Spinal cord (tissue), 10 donors: Measurements from ENCODE around the gene NPFF. TPM values are rescaled to one million over a fixed set of nuclear protein-coding genes. Genes with fewer than 3 reads are reported as not detected.
"Not testable (repeated sequence)": the region's sequence is repeated elsewhere in the genome, so short reads cannot be mapped to it uniquely, and the experiment has no call there.

Experiments used
- DNase-seq, 6 donors: peaks; one replicate each; pipeline versions ENCODE4 v3.0.0 to v3.0.0-alpha.2; 2013 to 2015; ENCODE audit warnings: low spot score in 6 of 6, low read depth in 4 of 6
- H3K27ac ChIP-seq: one replicate; pipeline ENCODE4 v1.5.1; 2013; ENCODE audit warnings: low read depth, low read length, control low read depth
- H3K27me3 ChIP-seq: one replicate; pipeline ENCODE4 v1.6.1; 2013; ENCODE audit warnings: low read length; ENCODE audit not compliant: control insufficient read depth, insufficient read depth
- H3K36me3 ChIP-seq: one replicate; pipeline ENCODE4 v1.6.1; 2013; ENCODE audit warnings: low read length; ENCODE audit not compliant: control insufficient read depth, insufficient read depth
- H3K4me1 ChIP-seq: one replicate; pipeline ENCODE4 v1.6.1; 2013; ENCODE audit warnings: low read length; ENCODE audit not compliant: control insufficient read depth, insufficient read depth
- H3K4me3 ChIP-seq: one replicate; pipeline ENCODE4 v1.5.1; 2013; ENCODE audit warnings: low read depth, low read length, control low read depth
- H3K9me3 ChIP-seq: one replicate; pipeline ENCODE4 v1.6.1; 2013; ENCODE audit warnings: low read length; ENCODE audit not compliant: control insufficient read depth, insufficient read depth
- WGBS: methylation state at CpG from one replicate; pipeline ENCODE4 v1.1.5; 2013; ENCODE audit warnings: missing lambda C conversion rate; ENCODE audit not compliant: insufficient coverage; 5-methylcytosine and 5-hydroxymethylcytosine counted together
- long read RNA-seq, 4 donors: transcript quantifications; one replicate each; lab custom pipeline, GENCODE V29; 2026
- polyA plus RNA-seq, 2 donors: library from polyadenylated mRNA; unstranded; fragments of 120-200 nt; gene quantifications; one replicate each; pipeline ENCODE4 v1.2.1, GENCODE V29; 2013; ENCODE audit not compliant: insufficient read length in 2 of 2
- total RNA-seq, 2 donors: library from RNA; depleted of rRNA in 1 of 2; stranded (reverse); fragments of 120-200 nt in 1 of 2; fragments of >200 nt in 1 of 2; gene quantifications; one replicate each; pipeline versions ENCODE4 v1.2.3 to v1.2.4, GENCODE V29; 2013 to 2014
- donor health status: healthy.

Gene NPFF, protein sequence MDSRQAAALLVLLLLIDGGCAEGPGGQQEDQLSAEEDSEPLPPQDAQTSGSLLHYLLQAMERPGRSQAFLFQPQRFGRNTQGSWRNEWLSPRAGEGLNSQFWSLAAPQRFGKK
- total RNA-seq (1 to 10 TPM; 2.2 to 3.0 TPM), polyA plus RNA-seq (1 to 10 TPM; 5.9 to 7.7 TPM)
- long read RNA-seq, donor 1, partial matches to known transcripts: 0 of 2 reads
- long read RNA-seq, donor 1, other reads (novel, unspliced or antisense): 0 of 2 reads
- long read RNA-seq, donor 2, partial matches to known transcripts: 0 of 1 reads
- long read RNA-seq, donor 2, other reads (novel, unspliced or antisense): 0 of 1 reads
- long read RNA-seq, donor 3, partial matches to known transcripts: 0 of 1 reads
- long read RNA-seq, donor 3, other reads (novel, unspliced or antisense): 0 of 1 reads
- long read RNA-seq, donor 4: 0 reads

DNA sequence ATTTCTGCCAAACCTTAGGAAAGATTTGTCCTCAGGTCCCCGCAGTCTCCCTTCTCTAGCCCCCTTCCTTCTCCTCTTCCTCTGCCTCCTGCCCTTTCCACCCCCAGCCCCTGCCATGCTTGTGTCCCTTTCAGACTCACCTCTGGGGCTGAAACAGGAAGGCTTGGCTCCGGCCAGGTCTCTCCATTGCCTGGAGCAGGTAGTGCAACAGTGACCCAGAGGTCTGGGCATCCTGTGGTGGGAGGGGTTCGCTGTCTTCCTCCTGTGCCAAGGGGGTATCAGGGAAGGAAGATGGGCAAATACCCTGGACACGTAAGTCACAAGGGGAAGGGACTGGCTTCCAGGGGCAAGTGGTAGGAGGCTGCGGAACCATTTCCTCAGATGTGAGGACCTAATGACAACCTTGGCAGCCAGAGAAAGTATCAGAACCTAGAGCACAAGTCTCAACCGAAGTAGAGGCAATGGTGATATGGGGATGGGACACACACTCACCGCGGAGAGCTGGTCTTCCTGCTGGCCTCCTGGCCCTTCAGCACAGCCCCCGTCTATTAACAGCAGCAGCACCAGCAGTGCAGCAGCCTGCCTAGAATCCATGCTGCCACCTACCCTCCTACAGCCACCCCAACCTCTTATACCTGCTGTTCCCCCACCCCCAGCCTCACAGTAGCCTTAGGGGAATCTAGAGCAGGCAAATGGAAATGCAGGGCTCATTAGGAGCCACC is at the start of gene NPFF:
Gene NPFF (minus strand): TSS at position 604 of the 722 bp plus-strand sequence. CDS start 10 bp downstream, at position 594.
- no peak within 1 kb of the TSS for H3K4me3 ChIP-seq
- H3K27ac ChIP-seq: no peak within 1 kb of the TSS
- H3K4me1 ChIP-seq: peaks cover 22% of the 10 kb centered on the region
- peak in 1 of 6 donors; percentile 1 for DNase-seq
- peaks cover 61% of the 10 kb centered on the region for H3K36me3 ChIP-seq
- 87% methylated on average over 8 of the region's 9 CpGs for WGBS
- no peaks in the 10 kb centered on the region for H3K9me3 ChIP-seq
- no peaks in the 10 kb centered on the region for H3K27me3 ChIP-seq

- Histone ChIP-seq H3K4me1 (peaks cover 19% of the 10 kb centered on the region), H3K36me3 (peaks cover 14% of the 10 kb centered on the region), H3K4me3 (no peak overlapping the region), H3K27ac (peak overlapping the region; percentile 42), H3K27me3 (no peaks in the 10 kb centered on the region), H3K9me3 (no peaks in the 10 kb centered on the region)
- 45% methylated on average over 5 of the region's 14 CpGs for WGBS
- peak in 2 of 6 donors; percentile 72 to 75 for DNase-seq
Observed at GRCh38 chr12:53552361-53553327, 45.4 kb upstream of the NPFF start.

DNA sequence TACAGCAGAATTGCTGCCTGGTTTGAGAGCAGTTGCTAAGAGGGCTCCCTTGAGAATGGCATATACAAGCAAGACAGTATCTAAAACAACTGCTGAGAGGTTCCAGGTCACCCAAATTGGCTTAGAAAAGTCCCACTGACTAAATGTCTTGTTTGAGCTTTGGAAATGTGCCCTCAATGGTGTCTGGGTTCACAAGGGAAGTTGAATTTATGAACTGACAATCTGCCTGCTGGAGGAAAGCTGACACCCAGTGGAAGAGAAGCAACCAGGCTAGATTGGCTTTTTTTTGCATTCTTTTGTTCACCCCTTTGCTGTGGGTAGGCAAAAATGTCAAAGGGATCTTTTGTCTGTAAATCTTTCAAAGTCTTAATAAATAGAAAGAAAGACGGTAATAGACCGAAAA is 44.6 kb upstream of the NPFF start:
- peaks cover 15% of the 10 kb centered on the region for H3K36me3 ChIP-seq
- peak in 5 of 6 donors; percentile 61 to 86 (median 74) for DNase-seq
- H3K4me3 ChIP-seq: no peak overlapping the region
- H3K27me3 ChIP-seq: no peaks in the 10 kb centered on the region
- no peaks in the 10 kb centered on the region for H3K9me3 ChIP-seq
- peak overlapping the region; percentile 42 for H3K27ac ChIP-seq
- peaks cover 19% of the 10 kb centered on the region for H3K4me1 ChIP-seq
- WGBS: no CpG with 5 or more reads among the region's 2 CpGs

- Histone ChIP-seq H3K27me3 (no peaks in the 10 kb centered on the region), H3K4me3 (no peak overlapping the region), H3K36me3 (peaks cover 15% of the 10 kb centered on the region), H3K4me1 (peaks cover 19% of the 10 kb centered on the region), H3K9me3 (no peaks in the 10 kb centered on the region), H3K27ac (no peak overlapping the region)
- no peak for DNase-seq
- no CpG with 5 or more reads among the region's 1 CpG for WGBS
Observed at GRCh38 chr12:53550595-53550994, 43.3 kb upstream of the NPFF start.

DNA sequence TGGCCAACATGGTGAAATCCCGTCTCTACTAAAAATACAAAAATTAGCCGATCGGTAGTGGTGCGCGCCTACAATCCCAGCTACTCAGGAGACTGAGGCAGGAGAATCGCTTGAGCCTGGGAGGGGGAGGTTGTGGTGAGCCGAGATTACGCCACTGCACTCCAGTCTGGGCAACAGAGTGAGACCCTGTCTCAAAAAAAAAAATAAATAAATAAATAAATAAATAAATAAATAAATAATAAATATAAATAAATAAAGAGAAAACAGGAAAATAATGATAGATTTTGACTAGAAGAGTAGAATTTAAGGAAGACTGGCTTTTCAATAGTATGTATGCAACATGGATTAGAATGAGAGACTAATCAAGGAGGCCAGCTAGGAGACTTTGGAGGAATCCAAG is 42.8 kb upstream of the NPFF start:
- H3K9me3 ChIP-seq, H3K27me3 ChIP-seq, H3K27ac ChIP-seq, H3K4me3 ChIP-seq, DNase-seq: not testable (repeated sequence)
- peaks cover 19% of the 10 kb centered on the region for H3K4me1 ChIP-seq
- H3K36me3 ChIP-seq: peaks cover 15% of the 10 kb centered on the region
- WGBS: 80% methylated on average over 1 of the region's 8 CpGs

DNA sequence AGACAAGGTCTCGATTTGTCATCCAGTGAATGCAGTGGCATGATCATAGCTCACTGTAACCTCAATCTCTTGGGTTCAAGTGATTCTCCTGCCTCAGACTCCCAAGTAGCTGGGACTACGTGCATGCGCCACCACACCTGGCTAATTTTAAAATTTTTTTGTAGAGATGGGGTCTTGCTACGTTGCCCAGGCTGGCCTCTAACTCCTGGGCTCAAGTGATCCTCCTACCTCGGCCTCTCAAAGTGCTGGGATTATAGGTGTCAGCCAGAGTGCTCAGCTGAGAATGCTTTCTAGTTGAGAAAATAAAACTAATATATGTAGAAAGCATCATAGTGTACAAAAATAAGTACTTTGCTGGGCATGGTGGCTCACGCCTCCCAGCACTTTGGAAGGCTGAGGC is 41.1 kb upstream of the NPFF start:
- peaks cover 10% of the 10 kb centered on the region for H3K4me1 ChIP-seq
- H3K36me3 ChIP-seq: peaks cover 15% of the 10 kb centered on the region
- WGBS: 96% methylated on average over 3 of the region's 6 CpGs
- DNase-seq, H3K27me3 ChIP-seq, H3K4me3 ChIP-seq, H3K9me3 ChIP-seq, H3K27ac ChIP-seq: not testable (repeated sequence)

GRCh38 chr12:53543539-53543938 is 36.3 kb upstream of the NPFF start:
- H3K27me3 ChIP-seq: no peaks in the 10 kb centered on the region
- H3K4me1 ChIP-seq: no peaks in the 10 kb centered on the region
- peak overlapping the region; percentile 80 for H3K27ac ChIP-seq
- no peak overlapping the region for H3K4me3 ChIP-seq
- no peaks in the 10 kb centered on the region for H3K9me3 ChIP-seq
- peaks cover 14% of the 10 kb centered on the region for H3K36me3 ChIP-seq
- WGBS: 0% methylated on average over 1 of the region's 5 CpGs
- peak in 4 of 6 donors; percentile 53 to 95 (median 80) for DNase-seq

GRCh38 chr12:53539526-53539925 is 32.2 kb upstream of the NPFF start:
- Histone ChIP-seq H3K9me3 (no peaks in the 10 kb centered on the region), H3K4me1 (no peaks in the 10 kb centered on the region), H3K36me3 (peaks cover 30% of the 10 kb centered on the region), H3K27me3 (no peaks in the 10 kb centered on the region), H3K4me3 (no peak overlapping the region), H3K27ac (no peak overlapping the region)
- no peak for DNase-seq
- 100% methylated on average over 3 of the region's 3 CpGs for WGBS

- H3K9me3 ChIP-seq: no peaks in the 10 kb centered on the region
- H3K4me3 ChIP-seq: no peak overlapping the region
- DNase-seq: peak in 2 of 6 donors; percentile 39 to 83
- 14% methylated on average over 1 of the region's 1 CpG for WGBS
- H3K36me3 ChIP-seq: peaks cover 41% of the 10 kb centered on the region
- no peaks in the 10 kb centered on the region for H3K27me3 ChIP-seq
- H3K4me1 ChIP-seq: no peaks in the 10 kb centered on the region
- H3K27ac ChIP-seq: no peak overlapping the region
Observed at GRCh38 chr12:53538209-53538689, 31.0 kb upstream of the NPFF start.
